MM.1S (cell line): Measurements from ENCODE around the gene HIPK1.

Source experiments
- DNase-seq: peaks from one replicate; pipeline ENCODE4 v3.0.0-alpha.2; 2015
- H2AFZ ChIP-seq: fragments of 300-600 bp; sonication (generic); 2 replicates; pipeline ENCODE4 v1.6.0; 2016; ENCODE audit warnings: antibody characterized with exemption, low read length
- H3F3A ChIP-seq: fragments of 300-600 bp; sonication (generic); 2 replicates; pipeline ENCODE4 v1.6.1; 2016; ENCODE audit warnings: mild to moderate bottlenecking, antibody characterized with exemption, low read length, moderate library complexity, mixed read lengths; ENCODE audit not compliant: insufficient read depth
- H3K27ac ChIP-seq: fragments of 300-600 bp; sonication (generic); 2 replicates; pipeline ENCODE4 v1.5.1; 2016; ENCODE audit warnings: mild to moderate bottlenecking, low read length
- H3K27me3 ChIP-seq: fragments of 300-600 bp; sonication (generic); replicated peaks from 2 replicates; pipeline ENCODE4 v1.6.0; 2016; ENCODE audit warnings: low read length; ENCODE audit not compliant: insufficient read depth
- H3K36me3 ChIP-seq: fragments of 300-600 bp; sonication (generic); replicated peaks from 2 replicates; pipeline ENCODE4 v1.6.1; 2016; ENCODE audit warnings: mild to moderate bottlenecking, low read length, mixed read lengths; ENCODE audit not compliant: insufficient read depth
- H3K4me1 ChIP-seq: fragments of 300-600 bp; sonication (generic); 2 replicates; pipeline ENCODE4 v1.6.1; 2016; ENCODE audit warnings: low read length, mixed read lengths
- H3K4me2 ChIP-seq: fragments of 300-600 bp; sonication (generic); 2 replicates; pipeline ENCODE4 v1.6.0; 2016; ENCODE audit warnings: low read depth, low read length
- H3K4me3 ChIP-seq: fragments of 300-600 bp; sonication (generic); 2 replicates; pipeline ENCODE4 v1.5.1; 2016; ENCODE audit warnings: low read length, mixed read lengths
- H3K79me2 ChIP-seq: fragments of 300-600 bp; sonication (generic); 2 replicates; pipeline ENCODE4 v1.6.1; 2016; ENCODE audit warnings: mixed run types, low read length, mixed read lengths
- H3K9ac ChIP-seq: fragments of 300-600 bp; sonication (generic); 2 replicates; pipeline ENCODE4 v1.6.1; 2016; ENCODE audit warnings: low read length, mixed read lengths
- H3K9me2 ChIP-seq: fragments of 300-600 bp; sonication (generic); replicated peaks from 2 replicates; pipeline ENCODE4 v1.6.1; 2016; ENCODE audit warnings: mild to moderate bottlenecking, low read length, mixed read lengths; ENCODE audit not compliant: insufficient read depth
- H3K9me3 ChIP-seq: fragments of 300-600 bp; sonication (generic); replicated peaks from 2 replicates; pipeline ENCODE4 v1.6.1; 2016; ENCODE audit warnings: mild to moderate bottlenecking, low read length, mixed read lengths; ENCODE audit not compliant: insufficient read depth
- H4K20me1 ChIP-seq: fragments of 300-600 bp; sonication (generic); 2 replicates; pipeline ENCODE4 v1.6.1; 2016; ENCODE audit warnings: mild to moderate bottlenecking, low read length, moderate library complexity, mixed read lengths; ENCODE audit not compliant: insufficient read depth
- CTCF ChIP-seq: fragments of 300-600 bp; sonication (generic); IDR thresholded peaks from 2 replicates; pipeline ENCODE4 v1.5.1; 2016; ENCODE audit warnings: antibody characterized with exemption, low read length, mixed read lengths
- EZH2 ChIP-seq: fragments of 300-600 bp; sonication (generic); optimal IDR thresholded peaks from 2 replicates; pipeline ENCODE3; 2017; ENCODE audit warnings: low read depth, mild to moderate bottlenecking, antibody characterized with exemption, low read length, mixed read lengths
- EZH2phosphoT487 ChIP-seq: fragments of 300-600 bp; sonication (generic); IDR thresholded peaks from 2 replicates; pipeline ENCODE4 v1.6.1; 2018; ENCODE audit warnings: antibody characterized with exemption, low read length

Gene HIPK1

GRCh38 chr1:114026797-114027196, 97.7 kb downstream of the HIPK1 start:
- no peak overlapping the region for H2AFZ ChIP-seq
- no peak overlapping the region for H3K27ac ChIP-seq
- TF ChIP-seq EZH2phosphoT487 (no peak), EZH2 (no peak), CTCF (no peak)
- H3K4me1 ChIP-seq = no peaks in the 10 kb centered on the region
- DNase-seq = no peak
- H3K9me2 ChIP-seq = no peaks in the 10 kb centered on the region
- no peak overlapping the region for H3K4me2 ChIP-seq
- no peak overlapping the region for H3K4me3 ChIP-seq
- H3F3A ChIP-seq = no peaks in the 10 kb centered on the region
- no peaks in the 10 kb centered on the region for H3K9me3 ChIP-seq
- H3K9ac ChIP-seq = no peak overlapping the region
- no peaks in the 10 kb centered on the region for H3K79me2 ChIP-seq
- H4K20me1 ChIP-seq = no peaks in the 10 kb centered on the region
- H3K36me3 ChIP-seq = no peaks in the 10 kb centered on the region
- no peaks in the 10 kb centered on the region for H3K27me3 ChIP-seq
